GM10248 (cell line): ENCODE results near the gene SIAH3.

Experiments
- CTCF ChIA-PET: fragments of 300-600 bp; sonication (Branson Sonifier 250); formaldehyde crosslinking; extraction: SDS; loops from one replicate; lab custom pipeline; 2021; ENCODE audit warnings: antibody characterized with exemption; lab: Yijun Ruan, JAX
- POLR2A ChIA-PET: fragments of 350-650 bp; sonication (Branson Sonifier 250); formaldehyde crosslinking; extraction: SDS; loops from one replicate; lab custom pipeline; 2020; ENCODE audit warnings: antibody characterized with exemption; lab: Yijun Ruan, JAX
- DNase-seq: peaks from one replicate; pipeline ENCODE4 v3.0.0; 2012; ENCODE audit errors: extremely low spot score
- TF ChIP-seq, protein P1 (sequence below): IDR thresholded peaks from 2 replicates; pipeline ENCODE4 v1.5.1; 2012; ENCODE audit warnings: mild to moderate bottlenecking, low read depth; ENCODE audit errors: extremely low read depth, missing control alignments, control extremely low read depth

The SIAH3 gene

DNA sequence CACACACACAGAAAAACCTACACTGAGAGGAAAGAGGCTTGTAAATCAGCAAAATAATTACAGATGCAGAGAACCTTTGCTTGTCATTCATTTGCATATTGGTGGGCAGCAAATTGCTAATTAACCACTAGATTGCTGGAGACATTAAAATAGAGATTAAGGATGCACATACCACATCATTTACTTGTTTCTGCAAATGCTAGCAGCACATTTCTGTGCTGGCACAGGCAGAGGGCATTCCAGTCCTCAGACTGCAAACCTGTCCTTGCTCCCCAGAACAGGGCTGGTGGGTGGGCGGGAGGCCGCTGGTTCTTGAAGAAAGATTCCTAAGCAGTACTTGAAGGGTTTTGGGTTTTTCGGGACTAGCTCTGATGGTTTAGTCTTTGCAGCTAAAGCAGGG lies 941 bp upstream of the SIAH3 start:
- TF ChIP-seq, protein P1, sequence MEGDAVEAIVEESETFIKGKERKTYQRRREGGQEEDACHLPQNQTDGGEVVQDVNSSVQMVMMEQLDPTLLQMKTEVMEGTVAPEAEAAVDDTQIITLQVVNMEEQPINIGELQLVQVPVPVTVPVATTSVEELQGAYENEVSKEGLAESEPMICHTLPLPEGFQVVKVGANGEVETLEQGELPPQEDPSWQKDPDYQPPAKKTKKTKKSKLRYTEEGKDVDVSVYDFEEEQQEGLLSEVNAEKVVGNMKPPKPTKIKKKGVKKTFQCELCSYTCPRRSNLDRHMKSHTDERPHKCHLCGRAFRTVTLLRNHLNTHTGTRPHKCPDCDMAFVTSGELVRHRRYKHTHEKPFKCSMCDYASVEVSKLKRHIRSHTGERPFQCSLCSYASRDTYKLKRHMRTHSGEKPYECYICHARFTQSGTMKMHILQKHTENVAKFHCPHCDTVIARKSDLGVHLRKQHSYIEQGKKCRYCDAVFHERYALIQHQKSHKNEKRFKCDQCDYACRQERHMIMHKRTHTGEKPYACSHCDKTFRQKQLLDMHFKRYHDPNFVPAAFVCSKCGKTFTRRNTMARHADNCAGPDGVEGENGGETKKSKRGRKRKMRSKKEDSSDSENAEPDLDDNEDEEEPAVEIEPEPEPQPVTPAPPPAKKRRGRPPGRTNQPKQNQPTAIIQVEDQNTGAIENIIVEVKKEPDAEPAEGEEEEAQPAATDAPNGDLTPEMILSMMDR, result no peak
- DNase-seq, result no peak
- CTCF ChIA-PET, result no interaction called here
- POLR2A ChIA-PET, result no interaction called here

GRCh38 chr13:45851956-45852355 lies 403 bp upstream of the SIAH3 start:
- TF ChIP-seq, protein P1, result no peak
- DNase-seq, result no peak
- POLR2A ChIA-PET, result no interaction called here
- CTCF ChIA-PET, result no interaction called here

DNA sequence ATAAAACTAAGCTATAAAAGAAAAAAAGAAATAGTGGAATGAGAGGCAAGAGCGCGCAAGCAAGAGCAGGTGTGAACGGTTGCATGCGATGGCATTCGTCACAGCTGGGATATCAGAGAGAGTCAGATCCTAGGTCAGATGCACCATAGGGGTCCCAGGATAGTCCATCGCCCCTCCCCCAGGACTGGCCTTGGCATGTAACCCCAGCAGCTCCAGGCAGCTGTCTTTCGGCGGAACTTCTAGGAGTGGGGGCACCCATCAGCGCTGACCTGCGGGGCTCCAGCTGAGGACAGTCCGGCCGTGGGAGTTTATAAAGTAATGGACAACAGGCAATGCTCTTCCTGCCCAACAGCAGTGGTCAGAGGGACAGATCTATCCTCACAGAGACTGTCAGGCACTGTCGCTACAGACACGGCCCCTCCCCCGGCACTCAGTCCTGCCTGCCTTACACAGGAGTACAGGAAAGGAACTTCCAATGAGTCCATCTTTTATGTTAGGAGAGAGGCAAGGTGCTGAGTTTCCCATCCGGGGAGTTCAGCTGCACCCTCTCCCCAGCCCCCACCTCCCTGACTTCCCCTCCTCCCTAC lies 1.4 kb downstream of the SIAH3 start:
- TF ChIP-seq, protein P1, result no peak
- no peak for DNase-seq
- POLR2A ChIA-PET, result no interaction called here
- CTCF ChIA-PET, result no interaction called here

DNA sequence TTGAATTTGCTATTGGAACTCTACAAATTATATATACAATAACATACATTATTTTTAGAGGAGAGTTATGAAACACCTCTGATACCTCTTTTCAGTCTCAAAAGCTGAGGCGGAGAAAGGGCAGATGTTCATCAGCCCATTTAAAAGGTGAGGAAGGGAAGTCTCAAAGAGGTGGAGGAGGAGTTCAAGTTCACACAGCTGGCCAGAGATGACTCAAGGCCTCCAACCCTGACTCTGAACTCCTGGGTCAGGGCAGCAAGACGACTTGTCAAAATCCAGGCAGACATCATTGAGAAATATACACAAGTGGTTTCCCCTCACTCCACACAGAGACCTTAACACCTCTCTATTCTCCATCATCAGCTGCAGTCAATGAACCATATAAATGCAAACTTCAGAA lies 2.1 kb downstream of the SIAH3 start:
- TF ChIP-seq, protein P1, result no peak
- DNase-seq, result no peak
- ChIA-PET POLR2A (no interaction called here), CTCF (no interaction called here)

DNA sequence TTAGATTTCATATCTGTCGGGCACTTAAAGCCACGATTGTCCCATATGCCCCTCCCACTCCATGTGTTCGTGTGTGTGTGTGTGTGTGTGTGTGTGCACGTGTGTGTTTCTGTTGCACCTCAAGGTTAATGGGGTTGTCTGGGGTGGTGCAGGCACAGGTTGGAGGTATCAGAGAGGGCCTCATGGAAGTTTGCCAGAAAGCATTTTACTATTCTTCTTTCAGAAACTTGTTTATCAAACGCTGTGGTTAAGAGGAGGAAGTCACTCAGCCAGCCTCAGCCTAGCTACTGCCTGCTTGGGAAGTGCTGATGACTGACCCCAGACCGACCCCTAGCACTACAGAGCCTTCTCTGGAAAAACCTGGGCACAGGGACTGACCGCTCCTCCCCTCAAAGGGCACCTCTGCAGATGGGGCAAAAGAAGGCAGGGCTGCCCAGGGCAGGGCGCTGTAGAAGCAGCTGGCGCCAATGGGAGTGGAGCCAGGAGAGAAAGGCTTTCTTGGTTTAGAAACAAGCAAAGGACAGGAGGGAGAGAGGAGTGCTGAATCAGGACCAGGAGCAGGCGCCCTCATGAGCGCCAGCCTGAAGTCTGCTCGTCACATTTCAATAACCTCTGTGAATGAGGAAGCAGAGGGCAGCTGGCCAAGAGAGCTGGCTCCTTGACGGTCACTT lies 3.9 kb downstream of the SIAH3 start:
- TF ChIP-seq, protein P1, result no peak
- POLR2A ChIA-PET, result no interaction called here
- no peak for DNase-seq
- CTCF ChIA-PET, result interaction anchor here (1.3 kb wide), 1 partner anchor 12 kb away, joined by 3 read pairs; no protein-coding TSS in a partner anchor

- DNase-seq, result no peak
- TF ChIP-seq, protein P1, result no peak
- ChIA-PET POLR2A (no interaction called here), CTCF (interaction anchor here (1.2 to 1.3 kb wide), 2 partner anchors 9 to 13 kb away, joined by 3 read pairs; no protein-coding TSS in a partner anchor)
Measured at GRCh38 chr13:45846681-45847080, 4.9 kb downstream of the SIAH3 start.
